NT2/D1 (cell line): Measurements from ENCODE around the gene CHN2.

Experiments
- DNase-seq: peaks from one replicate; pipeline ENCODE4 v3.0.0-alpha.2; 2011; ENCODE audit warnings: low read depth, low spot score
- H3K27me3 ChIP-seq: 2 replicates; pipeline ENCODE4 v1.6.0; 2011; ENCODE audit warnings: mild to moderate bottlenecking; ENCODE audit not compliant: insufficient read length, insufficient read depth
- H3K36me3 ChIP-seq: 2 replicates; pipeline ENCODE4 v1.6.1; 2011; ENCODE audit warnings: mild to moderate bottlenecking, low read length, mixed read lengths; ENCODE audit not compliant: insufficient read depth, insufficient read length
- H3K4me1 ChIP-seq: 2 replicates; pipeline ENCODE4 v1.5.1; 2011; ENCODE audit not compliant: insufficient read depth, insufficient read length
- H3K4me3 ChIP-seq: 2 replicates; pipeline ENCODE4 v1.5.1; 2011; ENCODE audit warnings: low read depth; ENCODE audit not compliant: insufficient read length
- H3K9ac ChIP-seq: 2 replicates; pipeline ENCODE4 v1.6.0; 2011; ENCODE audit warnings: low read depth; ENCODE audit not compliant: insufficient read length
- H3K9me3 ChIP-seq: 2 replicates; pipeline ENCODE4 v1.5.1; 2011; ENCODE audit warnings: mild to moderate bottlenecking, low read length; ENCODE audit not compliant: insufficient read depth
- SUZ12 ChIP-seq: IDR thresholded peaks from 2 replicates; pipeline ENCODE4 v1.6.1; 2011; ENCODE audit not compliant: insufficient read length, insufficient read depth; ENCODE audit errors: extremely low read depth
- YY1 ChIP-seq: IDR thresholded peaks from 2 replicates; pipeline ENCODE4 v1.6.1; 2011; ENCODE audit not compliant: insufficient read length, insufficient read depth
- ZNF274 ChIP-seq: IDR thresholded peaks from 2 replicates; pipeline ENCODE4 v1.6.1; 2011; ENCODE audit warnings: mild to moderate bottlenecking, low read depth, low read length

The CHN2 gene

GRCh38 chr7:29228289-29229011 lies 33.9 kb downstream of the CHN2 start:
- H3K9me3 ChIP-seq: no peaks in the 10 kb centered on the region
- no peaks in the 10 kb centered on the region for H3K27me3 ChIP-seq
- no peaks in the 10 kb centered on the region for H3K36me3 ChIP-seq
- H3K4me1 ChIP-seq: no peaks in the 10 kb centered on the region
- DNase-seq: no peak
- H3K4me3 ChIP-seq: no peak overlapping the region
- no peak overlapping the region for H3K9ac ChIP-seq
- no peak for TF ChIP-seq ZNF274
- TF ChIP-seq SUZ12: no peak
- TF ChIP-seq YY1: no peak

- Histone ChIP-seq H3K27me3 (no peaks in the 10 kb centered on the region), H3K9ac (no peak overlapping the region), H3K36me3 (no peaks in the 10 kb centered on the region), H3K9me3 (no peaks in the 10 kb centered on the region), H3K4me1 (no peaks in the 10 kb centered on the region), H3K4me3 (no peak overlapping the region)
- DNase-seq: no peak
- TF ChIP-seq SUZ12: no peak
- no peak for TF ChIP-seq ZNF274
- TF ChIP-seq YY1: no peak
Observed at GRCh38 chr7:29229066-29229465, 34.5 kb downstream of the CHN2 start.

GRCh38 chr7:29229946-29230345 lies 35.4 kb downstream of the CHN2 start:
- Histone ChIP-seq H3K4me3 (no peak overlapping the region), H3K27me3 (no peaks in the 10 kb centered on the region), H3K4me1 (no peaks in the 10 kb centered on the region), H3K9me3 (no peaks in the 10 kb centered on the region), H3K36me3 (no peaks in the 10 kb centered on the region), H3K9ac (no peak overlapping the region)
- TF ChIP-seq SUZ12 (no peak), YY1 (no peak), ZNF274 (no peak)
- DNase-seq: no peak

GRCh38 chr7:29230871-29231345 lies 36.3 kb downstream of the CHN2 start:
- H3K4me1 ChIP-seq: no peaks in the 10 kb centered on the region
- DNase-seq: no peak
- TF ChIP-seq SUZ12 (no peak), ZNF274 (no peak), YY1 (no peak)
- no peaks in the 10 kb centered on the region for H3K36me3 ChIP-seq
- no peaks in the 10 kb centered on the region for H3K27me3 ChIP-seq
- no peak overlapping the region for H3K9ac ChIP-seq
- H3K9me3 ChIP-seq: no peaks in the 10 kb centered on the region
- no peak overlapping the region for H3K4me3 ChIP-seq

GRCh38 chr7:29231671-29232232 lies 37.2 kb downstream of the CHN2 start:
- Histone ChIP-seq H3K4me3 (no peak overlapping the region), H3K9me3 (no peaks in the 10 kb centered on the region), H3K9ac (no peak overlapping the region), H3K4me1 (no peaks in the 10 kb centered on the region), H3K27me3 (no peaks in the 10 kb centered on the region), H3K36me3 (no peaks in the 10 kb centered on the region)
- no peak for DNase-seq
- TF ChIP-seq ZNF274 (no peak), SUZ12 (no peak), YY1 (no peak)

GRCh38 chr7:29234438-29234837 lies 39.9 kb downstream of the CHN2 start:
- no peak for TF ChIP-seq YY1
- TF ChIP-seq SUZ12: no peak
- no peak for TF ChIP-seq ZNF274
- DNase-seq: no peak
- H3K9me3 ChIP-seq: no peaks in the 10 kb centered on the region
- H3K4me1 ChIP-seq: no peaks in the 10 kb centered on the region
- H3K36me3 ChIP-seq: no peaks in the 10 kb centered on the region
- no peak overlapping the region for H3K9ac ChIP-seq
- H3K27me3 ChIP-seq: no peaks in the 10 kb centered on the region
- no peak overlapping the region for H3K4me3 ChIP-seq

GRCh38 chr7:29236071-29236580 lies 41.6 kb downstream of the CHN2 start:
- no peaks in the 10 kb centered on the region for H3K36me3 ChIP-seq
- TF ChIP-seq YY1: no peak
- TF ChIP-seq ZNF274: no peak
- no peak for TF ChIP-seq SUZ12
- H3K9me3 ChIP-seq: peaks cover 2% of the 10 kb centered on the region; the same call in 1 of the 2 replicates
- no peaks in the 10 kb centered on the region for H3K27me3 ChIP-seq
- no peak for DNase-seq
- no peak overlapping the region for H3K9ac ChIP-seq
- no peak overlapping the region for H3K4me3 ChIP-seq
- H3K4me1 ChIP-seq: no peaks in the 10 kb centered on the region
